Epithelial cell of proximal tubule (primary cell): ENCODE measurements around the gene SNAP25. TPM values are rescaled to one million over a fixed set of nuclear protein-coding genes. Genes with fewer than 3 reads are reported as not detected.

Experiments used
- DNase-seq: peaks from one replicate; pipeline ENCODE4 v3.0.0-alpha.2; 2011; ENCODE audit warnings: low read depth
- H3K4me3 ChIP-seq: 2 replicates; pipeline ENCODE4 v1.5.1; 2011; ENCODE audit warnings: low read depth, mild to moderate bottlenecking, low read length
- total RNA-seq: library from RNA; depleted of rRNA; stranded (reverse); fragments of >200 nt; gene quantifications from 2 replicates; pipeline ENCODE4 v1.2.3, GENCODE V29; 2015
- TF ChIP-seq, protein P1 (sequence below): conservative IDR thresholded peaks from 2 replicates; pipeline ENCODE4 v1.5.1; 2012; ENCODE audit warnings: low read depth, mild to moderate bottlenecking, low read length

The SNAP25 gene
- total RNA-seq, 1 donor from 2014 or later = 1.4 TPM

DNA sequence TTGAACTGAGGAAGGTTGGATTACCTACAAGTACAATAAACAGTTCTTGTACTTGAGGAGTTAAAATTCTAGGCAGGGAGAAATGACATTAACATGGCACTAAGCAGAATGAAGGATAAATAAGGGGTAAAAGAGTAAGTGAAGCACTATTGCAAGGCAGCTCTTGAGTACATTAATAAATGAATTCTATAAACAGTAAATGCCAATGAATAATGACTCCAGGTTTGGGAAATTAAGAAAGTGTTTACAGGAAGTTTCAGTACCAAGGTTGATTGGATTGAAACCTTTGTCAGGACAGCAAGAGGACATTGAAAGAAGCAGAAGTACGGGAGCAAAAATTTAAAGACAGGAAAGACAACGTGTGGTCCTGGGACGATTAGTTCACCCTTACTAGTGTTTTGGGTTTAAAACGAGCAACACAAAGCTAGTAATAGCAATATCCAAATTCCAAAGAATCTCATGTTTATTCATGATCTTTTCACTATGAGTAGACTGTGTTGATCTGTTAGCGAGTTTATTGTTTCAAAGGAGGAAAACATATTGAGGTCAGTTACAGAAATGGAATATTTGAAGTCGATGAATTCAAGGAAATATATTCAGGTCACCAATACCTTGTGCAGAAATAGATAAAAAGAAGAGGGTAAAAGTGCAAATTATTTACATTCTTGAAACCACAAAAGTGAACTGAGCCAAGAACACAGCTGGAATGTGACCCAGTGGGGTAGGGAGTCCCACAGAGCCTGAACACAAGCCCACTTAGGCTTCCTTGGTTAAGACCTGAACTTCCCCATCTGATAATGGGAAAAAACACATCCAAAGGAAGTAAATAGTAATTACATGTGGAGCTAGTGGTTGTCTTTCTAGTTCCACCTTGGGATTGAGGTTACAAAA is 134.5 kb downstream of the SNAP25 start:
- DNase-seq = no peak
- H3K4me3 ChIP-seq = no peak overlapping the region
- TF ChIP-seq, protein P1, sequence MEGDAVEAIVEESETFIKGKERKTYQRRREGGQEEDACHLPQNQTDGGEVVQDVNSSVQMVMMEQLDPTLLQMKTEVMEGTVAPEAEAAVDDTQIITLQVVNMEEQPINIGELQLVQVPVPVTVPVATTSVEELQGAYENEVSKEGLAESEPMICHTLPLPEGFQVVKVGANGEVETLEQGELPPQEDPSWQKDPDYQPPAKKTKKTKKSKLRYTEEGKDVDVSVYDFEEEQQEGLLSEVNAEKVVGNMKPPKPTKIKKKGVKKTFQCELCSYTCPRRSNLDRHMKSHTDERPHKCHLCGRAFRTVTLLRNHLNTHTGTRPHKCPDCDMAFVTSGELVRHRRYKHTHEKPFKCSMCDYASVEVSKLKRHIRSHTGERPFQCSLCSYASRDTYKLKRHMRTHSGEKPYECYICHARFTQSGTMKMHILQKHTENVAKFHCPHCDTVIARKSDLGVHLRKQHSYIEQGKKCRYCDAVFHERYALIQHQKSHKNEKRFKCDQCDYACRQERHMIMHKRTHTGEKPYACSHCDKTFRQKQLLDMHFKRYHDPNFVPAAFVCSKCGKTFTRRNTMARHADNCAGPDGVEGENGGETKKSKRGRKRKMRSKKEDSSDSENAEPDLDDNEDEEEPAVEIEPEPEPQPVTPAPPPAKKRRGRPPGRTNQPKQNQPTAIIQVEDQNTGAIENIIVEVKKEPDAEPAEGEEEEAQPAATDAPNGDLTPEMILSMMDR = no peak

GRCh38 chr20:10356628-10357027 is 138.0 kb downstream of the SNAP25 start:
- TF ChIP-seq, protein P1 = no peak
- H3K4me3 ChIP-seq = no peak overlapping the region
- no peak for DNase-seq

Other genes with a start within 250 kb of the SNAP25 start
- 3.6 and 4.0 TPM in 2 replicates for gene ANKEF1, start 183.8 kb upstream of the SNAP25 start, total RNA-seq
- gene MKKS, start 215.4 kb downstream of the SNAP25 start, total RNA-seq = 5.1 and 8.8 TPM in 2 replicates
- gene SLX4IP, start 216.5 kb downstream of the SNAP25 start, total RNA-seq = 2.2 and 2.6 TPM in 2 replicates